ENCODE data around the gene WWOX. TPM values are rescaled to one million over a fixed set of nuclear protein-coding genes. Genes with fewer than 3 reads are reported as not detected.

Gene WWOX
- total RNA-seq, 1 experiment from 2014 or later: 79.9 TPM

- Histone ChIP-seq H3K27ac (ENCODE audit: low read depth, low read length, poor library complexity, severe bottlenecking) (no peak overlapping the region), H3K4me3 (ENCODE audit: low read depth, low read length, poor library complexity, severe bottlenecking) (no peak overlapping the region), H3K4me1 (ENCODE audit: insufficient read depth, low read length, poor library complexity, severe bottlenecking) (no peaks in the 10 kb centered on the region), H3K9me3 (ENCODE audit: low read depth, low read length, poor library complexity, severe bottlenecking) (no peaks in the 10 kb centered on the region), H3K36me3 (ENCODE audit: insufficient read depth, low read length, poor library complexity, severe bottlenecking) (no peaks in the 10 kb centered on the region), H3K27me3 (replicated peaks; ENCODE audit: insufficient read depth, low read depth, low read length, poor library complexity) (no peaks in the 10 kb centered on the region)
- CTCF ChIA-PET: no interaction called here
- DNase-seq (ENCODE audit: low spot score): no peak
- intact Hi-C loops (cut with micrococcal nuclease; ENCODE audit: unreplicated experiment): no loop called here
- POLR2A ChIA-PET (ENCODE audit: low non-redundant PET): no interaction called here
- no TSS peak for BruUV-seq (replicated peaks)
- TF ChIP-seq CTCF (conservative IDR thresholded peaks at IDR 0.05; ENCODE audit: low read depth, low read length): no peak
Observed at GRCh38 chr16:78205506-78205905, 106.1 kb downstream of the WWOX start.

- no peak for DNase-seq (ENCODE audit: low spot score)
- H3K27ac ChIP-seq (ENCODE audit: low read depth, low read length, poor library complexity, severe bottlenecking): no peak overlapping the region
- POLR2A ChIA-PET (ENCODE audit: low non-redundant PET): no interaction called here
- no peak for TF ChIP-seq CTCF (conservative IDR thresholded peaks at IDR 0.05; ENCODE audit: low read depth, low read length)
- no peak for TF ChIP-seq EZH2 (IDR thresholded peaks at IDR 0.05; ENCODE audit: borderline replicate concordance, low read depth, low read length, poor library complexity, severe bottlenecking)
- no TSS peak for BruUV-seq (replicated peaks)
- CTCF ChIA-PET: no interaction called here
- no peaks in the 10 kb centered on the region for H3K27me3 ChIP-seq (replicated peaks; ENCODE audit: insufficient read depth, low read depth, low read length, poor library complexity)
- H3K9me3 ChIP-seq (ENCODE audit: low read depth, low read length, poor library complexity, severe bottlenecking): no peaks in the 10 kb centered on the region
- no peak overlapping the region for H3K4me3 ChIP-seq (ENCODE audit: low read depth, low read length, poor library complexity, severe bottlenecking)
- H3K36me3 ChIP-seq (ENCODE audit: insufficient read depth, low read length, poor library complexity, severe bottlenecking): no peaks in the 10 kb centered on the region
- no peaks in the 10 kb centered on the region for H3K4me1 ChIP-seq (ENCODE audit: insufficient read depth, low read length, poor library complexity, severe bottlenecking)
- intact Hi-C loops (cut with micrococcal nuclease; ENCODE audit: unreplicated experiment): no loop called here
Observed at GRCh38 chr16:78206623-78207223, 107.3 kb downstream of the WWOX start.

GRCh38 chr16:78209951-78210661, 110.7 kb downstream of the WWOX start:
- H3K4me3 ChIP-seq (ENCODE audit: low read depth, low read length, poor library complexity, severe bottlenecking): no peak overlapping the region
- H3K9me3 ChIP-seq (ENCODE audit: low read depth, low read length, poor library complexity, severe bottlenecking): no peaks in the 10 kb centered on the region
- POLR2A ChIA-PET (ENCODE audit: low non-redundant PET): no interaction called here
- H3K27me3 ChIP-seq (replicated peaks; ENCODE audit: insufficient read depth, low read depth, low read length, poor library complexity): no peaks in the 10 kb centered on the region
- H3K27ac ChIP-seq (ENCODE audit: low read depth, low read length, poor library complexity, severe bottlenecking): no peak overlapping the region
- H3K36me3 ChIP-seq (ENCODE audit: insufficient read depth, low read length, poor library complexity, severe bottlenecking): no peaks in the 10 kb centered on the region
- DNase-seq (ENCODE audit: low spot score): no peak
- BruUV-seq (replicated peaks): no TSS peak
- CTCF ChIA-PET: no interaction called here
- intact Hi-C loops (cut with micrococcal nuclease; ENCODE audit: unreplicated experiment): no loop called here
- TF ChIP-seq CTCF (conservative IDR thresholded peaks at IDR 0.05; ENCODE audit: low read depth, low read length): no peak
- no peak for TF ChIP-seq EZH2 (IDR thresholded peaks at IDR 0.05; ENCODE audit: borderline replicate concordance, low read depth, low read length, poor library complexity, severe bottlenecking)
- H3K4me1 ChIP-seq (ENCODE audit: insufficient read depth, low read length, poor library complexity, severe bottlenecking): no peaks in the 10 kb centered on the region

All from A673 (cell line).